ENCODE data around the gene AP3S2. TPM values are rescaled to one million over a fixed set of nuclear protein-coding genes. Genes with fewer than 3 reads are reported as not detected.
A peak's percentile ranks its signal among the peaks of the same experiment; 100 is the strongest.

Gene AP3S2
- total and polyA plus RNA-seq, 2 of the 4 experiments (the other 2 are of a cell fraction), result 12.6 to 34.1 TPM

GRCh38 chr15:89830639-89831038 lies 63.2 kb downstream of the AP3S2 start:
- in situ Hi-C loops (cut with MboI; ENCODE audit: low sequenced_read_pairs), result no loop called here
- dilution Hi-C loops (cut with HindIII; ENCODE audit: low sequenced_read_pairs, unreplicated experiment), result no loop called here
- Histone ChIP-seq H3K18ac (ENCODE audit: low read depth, low read length) (no peak overlapping the region), H4K5ac (ENCODE audit: low read depth, low read length) (no peak overlapping the region), H4K8ac (ENCODE audit: low read depth in 2 of 2, low read length in 2 of 2) (no peak overlapping the region), H4K20me1 (ENCODE audit: insufficient read depth, low read length) (no peaks in the 10 kb centered on the region), H3K56ac (ENCODE audit: extremely low read depth, insufficient read depth, low read length) (no peak overlapping the region), H3K79me1 (ENCODE audit: low read depth in 1 of 2, low read length in 2 of 2) (peaks cover 0 to 14% of the 10 kb centered on the region in 2 experiments; a peak in 2 of 4 replicates), H2AK9ac (replicated peaks; ENCODE audit: low read depth, low read length, poor library complexity) (no peak overlapping the region), H3K27me3 (ENCODE audit: control insufficient read depth, insufficient read depth, low read length) (no peaks in the 10 kb centered on the region), H3K9me3 (ENCODE audit: control insufficient read depth, insufficient read depth, low read length) (no peaks in the 10 kb centered on the region), H4K91ac (ENCODE audit: insufficient read depth, low read depth, low read length) (no peak overlapping the region), H2BK15ac (ENCODE audit: low read depth, low read length) (no peak overlapping the region), H3K4me3 (ENCODE audit: insufficient read depth, low read depth, low read length) (no peak overlapping the region), H3K4me1 (ENCODE audit: control insufficient read depth, insufficient read depth, low read length) (peaks cover 17% of the 10 kb centered on the region), H3K4me2 (ENCODE audit: low read depth, low read length) (no peak overlapping the region), H3K4ac (ENCODE audit: low read depth, low read length) (no peak overlapping the region), H3K36me3 (ENCODE audit: control insufficient read depth, insufficient read depth, low read length) (peaks cover 19% of the 10 kb centered on the region), H3K9me1 (ENCODE audit: insufficient read depth, low read length) (peaks cover 18% of the 10 kb centered on the region), H3K9ac (ENCODE audit: low read depth, low read length) (no peak overlapping the region), H2BK20ac (ENCODE audit: low read depth, low read length) (no peak overlapping the region), H2BK5ac (ENCODE audit: low read depth, low read length, poor library complexity, severe bottlenecking) (no peak overlapping the region), H2AK5ac (ENCODE audit: low read depth, low read length) (0 out of 2 replicates have a peak overlapping the region, but pooled peaks have one; percentile 24), H2BK120ac (ENCODE audit: low read depth, low read length) (no peak overlapping the region), H3K23ac (ENCODE audit: low read depth, low read length) (no peak overlapping the region), H2AFZ (replicated peaks; ENCODE audit: low read length, poor library complexity) (no peak overlapping the region), H3K14ac (replicated peaks; ENCODE audit: low read depth, low read length) (peak overlapping the region; percentile 17; the same call in 1 of the 2 replicates), H3K27ac (ENCODE audit: insufficient read depth, low read length) (no peak overlapping the region)
- WGBS, 2 experiments (ENCODE audit: extremely low coverage in 2 of 2, insufficient read length in 1 of 2), result 82% methylated on average over 3 of the region's 12 CpGs; no CpG with 5 or more reads in 1 of the 2 experiments
- ChIA-PET CTCF (no interaction called here), POLR2A (ENCODE audit: unreplicated experiment) (interaction anchor here (0.6 kb wide), 1 partner anchor 11 kb away, joined by 3 read pairs; no protein-coding TSS in a partner anchor)
- no peak for ATAC-seq (ENCODE audit: low read depth)
- no peak for TF ChIP-seq NFE2L2 (IDR thresholded peaks at IDR 0.05; ENCODE audit: low read depth, low read length)
- TF ChIP-seq MAFK (IDR thresholded peaks at IDR 0.05; ENCODE audit: low read depth, low read length), result no peak
- no peak for TF ChIP-seq RCOR1 (IDR thresholded peaks at IDR 0.05; ENCODE audit: insufficient replicate concordance, low read length)
- no peak for TF ChIP-seq POLR2A (IDR thresholded peaks at IDR 0.05; ENCODE audit: low read depth, low read length)
- TF ChIP-seq CEBPB (IDR thresholded peaks at IDR 0.05; ENCODE audit: low read depth, low read length), result no peak
- TF ChIP-seq RFX5 (IDR thresholded peaks at IDR 0.05; ENCODE audit: low read depth, low read length), result no peak
- TF ChIP-seq BHLHE40 (IDR thresholded peaks at IDR 0.05; ENCODE audit: low read depth, low read length), result no peak
- no peak for TF ChIP-seq SMC3 (IDR thresholded peaks at IDR 0.05; ENCODE audit: low read depth, low read length)
- TF ChIP-seq FOS (IDR thresholded peaks at IDR 0.05; ENCODE audit: low read depth, low read length), result no peak
- TF ChIP-seq CHD1 (IDR thresholded peaks at IDR 0.05; ENCODE audit: low read depth, low read length), result no peak
- no peak for TF ChIP-seq ELK1 (IDR thresholded peaks at IDR 0.05; ENCODE audit: borderline replicate concordance, low read depth, low read length)
- no peak for TF ChIP-seq USF2 (IDR thresholded peaks at IDR 0.05; ENCODE audit: low read depth, low read length)
- TF ChIP-seq CTCF (conservative IDR thresholded peaks at IDR 0.05; ENCODE audit: low read depth, low read length), result no peak
- TF ChIP-seq RAD21 (IDR thresholded peaks at IDR 0.05; ENCODE audit: low read length), result no peak
- no peak for DNase-seq
- no TSS peak for BruUV-seq (replicated peaks)
- intact Hi-C loops (cut with micrococcal nuclease), result no loop called here
